HEK293 (cell line): Measurements from ENCODE around the gene AFG1L.

ENCODE experiments used
- CTCF ChIA-PET: fragments of 350-600 bp; formaldehyde crosslinking; extraction: SDS; loops from one replicate; lab custom pipeline; 2021; ENCODE audit warnings: antibody characterized with exemption; lab: Yijun Ruan, JAX
- POLR2A ChIA-PET: fragments of 300-600 bp; formaldehyde crosslinking; extraction: SDS; loops from one replicate; lab custom pipeline; 2020; ENCODE audit warnings: antibody characterized with exemption, inconsistent platforms; lab: Yijun Ruan, JAX
- H3K27ac ChIP-seq: fragments of 200-500 bp; sonication (Bioruptor generic); 2 replicates; pipeline ENCODE4 v1.5.1; 2014; ENCODE audit warnings: low read depth, low read length, control low read depth, inconsistent platforms; ENCODE audit errors: extremely low read depth
- H3K36me3 ChIP-seq, 2 experiments: fragments of 200-500 bp in 1 of 2; sonication (Bioruptor generic) in 1 of 2; 1 replicate in 1 of 2; 2 replicates in 1 of 2; pipeline ENCODE4 v1.5.1; 2014 to 2017; ENCODE audit warnings: inconsistent platforms in 2 of 2, low read length in 2 of 2; ENCODE audit not compliant: control insufficient read depth in 2 of 2, insufficient read depth in 1 of 2
- H3K4me1 ChIP-seq: fragments of 200-500 bp; sonication (Bioruptor generic); 2 replicates; pipeline ENCODE4 v1.5.1; 2014; ENCODE audit warnings: mild to moderate bottlenecking, low read length, inconsistent platforms; ENCODE audit not compliant: control insufficient read depth, insufficient read depth
- H3K4me3 ChIP-seq: 2 replicates; pipeline ENCODE4 v1.5.1; 2011; ENCODE audit warnings: low read depth, mild to moderate bottlenecking, control low read depth, low read length, moderate library complexity
- H3K9me3 ChIP-seq: fragments of 200-500 bp; sonication (Bioruptor generic); 2 replicates; pipeline ENCODE4 v1.5.1; 2014; ENCODE audit warnings: low read depth, low read length, inconsistent platforms; ENCODE audit not compliant: control insufficient read depth, insufficient read depth
- BCL11A ChIP-seq: fragments of 450-650 bp; formaldehyde crosslinking; IDR thresholded peaks from 2 replicates; pipeline ENCODE4 v1.5.1; 2016; ENCODE audit warnings: low read depth, missing biosample characterization, missing genetic modification characterization
- EGR2 ChIP-seq: fragments of 450-650 bp; formaldehyde crosslinking; IDR thresholded peaks from 2 replicates; pipeline ENCODE4 v1.5.1; 2016; ENCODE audit warnings: low read depth, missing biosample characterization, missing genetic modification characterization
- HOXC10 ChIP-seq: sonication (generic); formaldehyde crosslinking; IDR thresholded peaks from 2 replicates; pipeline ENCODE4 v1.8.1; 2023; ENCODE audit warnings: mild to moderate bottlenecking, missing genetic modification reagents
- MEIS1 ChIP-seq: sonication (generic); formaldehyde crosslinking; IDR thresholded peaks from 2 replicates; pipeline ENCODE4 v1.8.1; 2022; ENCODE audit warnings: missing genetic modification reagents, mild to moderate bottlenecking, borderline replicate concordance
- MZF1 ChIP-seq: fragments of 450-650 bp; formaldehyde crosslinking; IDR thresholded peaks from 2 replicates; pipeline ENCODE4 v1.5.1; 2017; ENCODE audit warnings: missing biosample characterization, missing genetic modification characterization, borderline replicate concordance
- OVOL3 ChIP-seq: fragments of 450-650 bp; formaldehyde crosslinking; IDR thresholded peaks from 2 replicates; pipeline ENCODE4 v1.5.1; 2016; ENCODE audit warnings: missing biosample characterization, missing genetic modification characterization
- ZBTB21 ChIP-seq: fragments of 450-650 bp; formaldehyde crosslinking; IDR thresholded peaks from 2 replicates; pipeline ENCODE4 v1.5.1; 2017; ENCODE audit warnings: missing biosample characterization, missing genetic modification characterization
- ZBTB7A ChIP-seq: fragments of 450-650 bp; formaldehyde crosslinking; IDR thresholded peaks from 2 replicates; pipeline ENCODE4 v1.5.1; 2016; ENCODE audit warnings: low read depth, missing biosample characterization, missing genetic modification characterization
- ZNF121 ChIP-seq: fragments of 450-650 bp; formaldehyde crosslinking; IDR thresholded peaks from 2 replicates; pipeline ENCODE4 v1.5.1; 2016; ENCODE audit warnings: missing biosample characterization, missing genetic modification characterization
- ZNF133 ChIP-seq: fragments of 450-650 bp; formaldehyde crosslinking; IDR thresholded peaks from 2 replicates; pipeline ENCODE4 v1.5.1; 2016; ENCODE audit warnings: missing biosample characterization, missing genetic modification characterization
- ZNF311 ChIP-seq: fragments of 450-650 bp; formaldehyde crosslinking; IDR thresholded peaks from 2 replicates; pipeline ENCODE4 v1.5.1; 2017; ENCODE audit warnings: missing biosample characterization, missing genetic modification characterization, borderline replicate concordance
- ZNF366 ChIP-seq: fragments of 450-650 bp; formaldehyde crosslinking; conservative IDR thresholded peaks from 2 replicates; pipeline ENCODE4 v1.5.1; 2016; ENCODE audit warnings: missing biosample characterization, missing genetic modification characterization
- ZNF433 ChIP-seq: fragments of 450-650 bp; formaldehyde crosslinking; IDR thresholded peaks from 2 replicates; pipeline ENCODE4 v1.5.1; 2016; ENCODE audit warnings: missing biosample characterization, missing genetic modification characterization, low read depth
- ZNF792 ChIP-seq: fragments of 450-650 bp; formaldehyde crosslinking; IDR thresholded peaks from 2 replicates; pipeline ENCODE4 v1.5.1; 2016; ENCODE audit warnings: missing biosample characterization, missing genetic modification characterization
- TF ChIP-seq, protein P1 (sequence below): fragments of 450-650 bp; formaldehyde crosslinking; conservative IDR thresholded peaks from 2 replicates; pipeline ENCODE4 v1.5.1; 2016; ENCODE audit warnings: low read depth, missing biosample characterization, missing genetic modification characterization
- TF ChIP-seq, protein P2 (sequence below): fragments of 450-650 bp; formaldehyde crosslinking; IDR thresholded peaks from 2 replicates; pipeline ENCODE4 v1.5.1; 2016; ENCODE audit warnings: missing biosample characterization, missing genetic modification characterization
- TF ChIP-seq, protein P3 (sequence below): fragments of 450-650 bp; formaldehyde crosslinking; IDR thresholded peaks from 2 replicates; pipeline ENCODE4 v1.5.1; 2016; ENCODE audit warnings: missing biosample characterization, missing genetic modification characterization

The AFG1L gene

DNA sequence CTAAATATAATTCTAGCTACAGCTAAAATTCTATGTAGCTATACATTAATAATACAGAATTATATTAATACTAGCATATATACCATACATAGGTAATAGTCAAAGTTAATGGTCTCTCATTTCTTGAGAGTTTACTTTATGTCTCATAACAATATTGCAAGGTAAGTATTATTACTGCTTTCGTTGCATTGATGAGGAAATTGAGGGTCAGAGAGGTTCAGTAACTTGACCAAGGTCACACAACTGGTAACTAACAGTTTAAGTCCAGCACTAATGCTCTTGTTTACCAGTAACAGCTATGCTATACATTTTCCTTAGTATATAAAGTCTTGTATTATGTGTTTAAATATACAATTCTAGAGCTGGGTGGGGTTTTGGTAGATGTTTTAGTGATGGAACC, 67.6 kb downstream of the AFG1L start:
- TF ChIP-seq MEIS1 (no peak), ZBTB7A (tag by site-specific recombination) (no peak), ZNF121 (tag by site-specific recombination) (no peak), ZNF366 (no peak), ZNF311 (tag by site-specific recombination) (no peak), ZNF433 (tag by site-specific recombination) (no peak), MZF1 (no peak), OVOL3 (tag by site-specific recombination) (no peak), ZNF792 (no peak)
- TF ChIP-seq, protein P1, sequence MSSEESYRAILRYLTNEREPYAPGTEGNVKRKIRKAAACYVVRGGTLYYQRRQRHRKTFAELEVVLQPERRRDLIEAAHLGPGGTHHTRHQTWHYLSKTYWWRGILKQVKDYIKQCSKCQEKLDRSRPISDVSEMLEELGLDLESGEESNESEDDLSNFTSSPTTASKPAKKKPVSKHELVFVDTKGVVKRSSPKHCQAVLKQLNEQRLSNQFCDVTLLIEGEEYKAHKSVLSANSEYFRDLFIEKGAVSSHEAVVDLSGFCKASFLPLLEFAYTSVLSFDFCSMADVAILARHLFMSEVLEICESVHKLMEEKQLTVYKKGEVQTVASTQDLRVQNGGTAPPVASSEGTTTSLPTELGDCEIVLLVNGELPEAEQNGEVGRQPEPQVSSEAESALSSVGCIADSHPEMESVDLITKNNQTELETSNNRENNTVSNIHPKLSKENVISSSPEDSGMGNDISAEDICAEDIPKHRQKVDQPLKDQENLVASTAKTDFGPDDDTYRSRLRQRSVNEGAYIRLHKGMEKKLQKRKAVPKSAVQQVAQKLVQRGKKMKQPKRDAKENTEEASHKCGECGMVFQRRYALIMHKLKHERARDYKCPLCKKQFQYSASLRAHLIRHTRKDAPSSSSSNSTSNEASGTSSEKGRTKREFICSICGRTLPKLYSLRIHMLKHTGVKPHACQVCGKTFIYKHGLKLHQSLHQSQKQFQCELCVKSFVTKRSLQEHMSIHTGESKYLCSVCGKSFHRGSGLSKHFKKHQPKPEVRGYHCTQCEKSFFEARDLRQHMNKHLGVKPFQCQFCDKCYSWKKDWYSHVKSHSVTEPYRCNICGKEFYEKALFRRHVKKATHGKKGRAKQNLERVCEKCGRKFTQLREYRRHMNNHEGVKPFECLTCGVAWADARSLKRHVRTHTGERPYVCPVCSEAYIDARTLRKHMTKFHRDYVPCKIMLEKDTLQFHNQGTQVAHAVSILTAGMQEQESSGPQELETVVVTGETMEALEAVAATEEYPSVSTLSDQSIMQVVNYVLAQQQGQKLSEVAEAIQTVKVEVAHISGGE = no peak
- TF ChIP-seq, protein P2, sequence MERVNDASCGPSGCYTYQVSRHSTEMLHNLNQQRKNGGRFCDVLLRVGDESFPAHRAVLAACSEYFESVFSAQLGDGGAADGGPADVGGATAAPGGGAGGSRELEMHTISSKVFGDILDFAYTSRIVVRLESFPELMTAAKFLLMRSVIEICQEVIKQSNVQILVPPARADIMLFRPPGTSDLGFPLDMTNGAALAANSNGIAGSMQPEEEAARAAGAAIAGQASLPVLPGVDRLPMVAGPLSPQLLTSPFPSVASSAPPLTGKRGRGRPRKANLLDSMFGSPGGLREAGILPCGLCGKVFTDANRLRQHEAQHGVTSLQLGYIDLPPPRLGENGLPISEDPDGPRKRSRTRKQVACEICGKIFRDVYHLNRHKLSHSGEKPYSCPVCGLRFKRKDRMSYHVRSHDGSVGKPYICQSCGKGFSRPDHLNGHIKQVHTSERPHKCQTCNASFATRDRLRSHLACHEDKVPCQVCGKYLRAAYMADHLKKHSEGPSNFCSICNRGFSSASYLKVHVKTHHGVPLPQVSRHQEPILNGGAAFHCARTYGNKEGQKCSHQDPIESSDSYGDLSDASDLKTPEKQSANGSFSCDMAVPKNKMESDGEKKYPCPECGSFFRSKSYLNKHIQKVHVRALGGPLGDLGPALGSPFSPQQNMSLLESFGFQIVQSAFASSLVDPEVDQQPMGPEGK (tag by site-specific recombination) = no peak
- TF ChIP-seq, protein P3, sequence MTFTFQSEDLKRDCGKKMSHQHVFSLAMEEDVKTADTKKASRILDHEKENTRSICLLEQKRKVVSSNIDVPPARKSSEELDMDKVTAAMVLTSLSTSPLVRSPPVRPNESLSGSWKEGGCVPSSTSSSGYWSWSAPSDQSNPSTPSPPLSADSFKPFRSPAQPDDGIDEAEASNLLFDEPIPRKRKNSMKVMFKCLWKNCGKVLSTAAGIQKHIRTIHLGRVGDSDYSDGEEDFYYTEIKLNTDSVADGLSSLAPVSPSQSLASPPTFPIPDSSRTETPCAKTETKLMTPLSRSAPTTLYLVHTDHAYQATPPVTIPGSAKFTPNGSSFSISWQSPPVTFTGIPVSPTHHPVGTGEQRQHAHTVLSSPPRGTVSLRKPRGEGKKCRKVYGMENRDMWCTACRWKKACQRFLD (tag by site-specific recombination) = no peak
- H3K9me3 ChIP-seq = no peaks in the 10 kb centered on the region
- H3K4me1 ChIP-seq = no peaks in the 10 kb centered on the region
- H3K4me3 ChIP-seq = no peak overlapping the region
- H3K27ac ChIP-seq = no peak overlapping the region
- ChIA-PET CTCF (interaction anchor here (0.6 to 1.8 kb wide), 6 partner anchors 129 to 1845 kb away, joined by 3 to 6 read pairs (median 3); no protein-coding TSS in a partner anchor), POLR2A (interaction anchor here (0.7 kb wide), 1 partner anchor 101 kb away, joined by 3 read pairs; the partner anchor contains the start of gene SNX3)
- H3K36me3 ChIP-seq = peaks cover 0 to 6% of the 10 kb centered on the region in 2 experiments; a peak in 1 of 3 replicates

DNA sequence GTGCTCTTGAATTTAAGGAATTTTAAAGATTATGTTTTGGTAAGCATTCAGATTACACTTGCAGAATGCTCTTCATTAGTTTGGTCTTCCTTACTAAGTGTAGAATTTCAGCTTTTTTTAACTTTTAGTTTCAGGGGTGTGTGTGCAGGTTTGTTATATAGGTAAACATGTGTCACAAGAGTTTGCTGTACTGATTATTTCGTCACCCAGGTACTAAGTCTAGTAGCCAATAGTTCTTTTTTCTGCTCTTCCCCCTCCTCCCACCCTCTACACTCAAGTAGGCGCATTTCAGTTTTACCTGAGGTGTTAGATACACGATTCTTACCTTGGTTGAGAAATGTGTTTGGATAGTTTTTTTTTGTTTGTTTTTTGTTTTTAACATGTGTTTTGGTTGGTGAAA, 68.3 kb downstream of the AFG1L start:
- ChIA-PET CTCF (interaction anchor here (0.6 to 1.9 kb wide), 6 partner anchors 129 to 382 kb away, joined by 3 to 6 read pairs (median 4); no protein-coding TSS in a partner anchor), POLR2A (interaction anchor here (0.7 kb wide), 1 partner anchor 102 kb away, joined by 3 read pairs; the partner anchor contains the start of gene SNX3)
- H3K36me3 ChIP-seq = peaks cover 0 to 3% of the 10 kb centered on the region in 2 experiments; a peak in 1 of 3 replicates

DNA sequence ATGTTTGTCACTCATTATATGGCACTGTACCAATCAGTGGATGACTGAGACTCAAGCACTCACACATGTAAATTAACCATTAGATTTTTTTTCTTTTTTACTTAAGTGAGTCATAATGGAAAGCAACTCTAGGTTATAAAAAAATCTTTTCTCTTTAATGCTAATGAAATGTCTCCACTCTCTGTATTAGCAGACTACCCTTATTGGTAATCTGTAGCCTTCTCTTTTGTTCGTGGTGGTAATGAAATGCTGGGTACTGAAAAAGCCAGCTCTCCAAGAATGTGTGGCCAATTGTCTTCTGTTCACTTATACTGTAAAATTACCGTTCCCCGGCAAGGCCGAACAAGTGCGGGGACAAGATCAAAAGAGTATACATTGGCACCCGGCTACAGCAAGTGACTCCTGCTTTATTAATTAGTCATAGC, 69.0 kb downstream of the AFG1L start:
- POLR2A ChIA-PET = no interaction called here
- no peak for TF ChIP-seq BCL11A (tag by site-specific recombination)
- TF ChIP-seq ZNF133 (tag by site-specific recombination) = peak; percentile 78
- no peak for TF ChIP-seq HOXC10
- peaks cover 0 to 3% of the 10 kb centered on the region in 2 experiments; a peak in 1 of 3 replicates for H3K36me3 ChIP-seq
- no peaks in the 10 kb centered on the region for H3K4me1 ChIP-seq
- CTCF ChIA-PET = interaction anchor here (0.6 to 1.9 kb wide), 3 partner anchors 128 to 184 kb away, joined by 3 to 6 read pairs (median 5); no protein-coding TSS in a partner anchor
- no peak overlapping the region for H3K4me3 ChIP-seq
- H3K27ac ChIP-seq = no peak overlapping the region
- H3K9me3 ChIP-seq = no peaks in the 10 kb centered on the region

More for the DNA sequence above, 68.3 kb downstream of the AFG1L start:
- TF ChIP-seq ZBTB21 (tag by site-specific recombination) = no peak
- TF ChIP-seq EGR2 (tag by site-specific recombination) = no peak
- no peak overlapping the region for H3K4me3 ChIP-seq
- H3K9me3 ChIP-seq = no peaks in the 10 kb centered on the region
- H3K27ac ChIP-seq = no peak overlapping the region
- H3K4me1 ChIP-seq = no peaks in the 10 kb centered on the region
